Kasumi-1 (cell line): ENCODE results near the gene RNF14.
A peak's percentile ranks its signal among the peaks of the same experiment; 100 is the strongest.

Experiments used
- DNase-seq, 2 experiments: peaks; one replicate each; lab custom pipeline; 2025; lab: John Stamatoyannopoulos, UW

RNF14 gene

DNA sequence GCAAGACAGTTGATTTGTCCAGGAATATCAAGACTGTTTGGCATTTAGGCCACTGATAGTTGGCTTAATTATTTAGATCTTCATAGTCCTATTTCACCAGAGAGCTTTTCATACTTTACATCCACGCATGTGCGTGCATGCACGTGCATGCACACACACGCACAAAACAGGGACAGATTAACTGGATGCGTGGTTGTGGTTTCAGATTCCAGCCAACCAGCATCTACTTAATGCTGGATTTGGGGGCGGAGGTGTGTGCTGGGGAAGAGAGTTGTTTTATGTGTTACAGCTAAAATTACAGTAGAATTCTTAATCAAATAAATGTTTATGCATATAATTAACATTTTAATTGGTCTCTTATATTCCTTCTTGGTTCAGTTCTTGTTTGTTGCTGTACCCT is 7.3 kb downstream of the RNF14 start:
- no peak for DNase-seq

GRCh38 chr5:141978389-141978788 is 9.5 kb downstream of the RNF14 start:
- DNase-seq = no peak

- DNase-seq = no peak
Observed at GRCh38 chr5:141982626-141983025, 13.7 kb downstream of the RNF14 start.

- DNase-seq = no peak
Observed at GRCh38 chr5:141986072-141986471, 17.2 kb downstream of the RNF14 start.

GRCh38 chr5:141989720-141990119 is 20.8 kb downstream of the RNF14 start:
- no peak for DNase-seq

GRCh38 chr5:141992349-141992963 is 23.6 kb downstream of the RNF14 start:
- DNase-seq = peak; percentile 61 to 74

DNA sequence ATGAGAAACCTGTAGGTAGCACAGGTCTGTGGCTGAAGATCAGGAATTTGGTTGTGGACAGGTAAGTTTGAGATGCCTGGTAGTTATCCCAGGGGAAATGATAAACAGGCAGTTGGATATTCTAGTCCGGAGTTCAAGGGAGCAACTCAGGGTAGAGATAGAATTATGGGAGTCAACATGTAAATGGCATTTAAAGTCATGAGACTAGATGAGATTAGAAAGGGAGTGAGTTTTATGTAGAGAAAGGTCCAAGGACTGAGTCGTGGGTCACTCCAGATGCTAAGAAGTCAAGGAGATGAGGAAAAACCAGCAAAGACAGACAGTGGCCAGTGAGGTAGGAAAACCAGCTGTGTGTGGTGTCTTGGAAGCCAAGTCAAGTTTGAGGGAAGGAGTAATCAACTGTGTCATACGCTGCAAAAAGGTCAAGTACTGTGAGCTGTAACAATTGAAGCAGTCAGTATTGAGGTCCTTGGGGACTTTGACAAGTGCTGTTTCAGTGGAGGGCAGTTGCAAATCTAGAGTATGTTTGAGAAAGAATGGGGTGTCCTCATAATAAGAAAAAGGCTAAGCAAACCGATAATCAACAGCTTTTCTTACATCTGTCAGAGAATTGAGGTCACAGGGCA is 25.7 kb downstream of the RNF14 start:
- DNase-seq = no peak

DNA sequence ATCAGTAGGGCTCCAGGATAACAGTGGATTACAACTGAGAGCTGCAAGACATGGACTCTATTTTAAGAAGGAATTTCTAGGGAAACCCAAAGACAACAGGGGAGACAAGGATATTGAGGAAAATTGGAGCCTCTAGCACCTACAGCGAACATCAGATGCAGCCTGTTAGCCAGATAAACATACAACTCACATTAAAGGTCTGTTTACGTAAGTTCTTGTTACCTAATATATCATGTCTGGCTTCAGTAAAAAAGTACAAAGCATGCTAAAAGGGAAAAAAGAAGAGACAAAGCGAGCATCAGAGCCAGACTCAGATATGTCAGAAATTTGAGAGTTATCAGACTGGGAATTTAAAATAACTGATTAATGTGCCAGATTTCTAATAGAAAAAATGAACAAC is 26.8 kb downstream of the RNF14 start:
- DNase-seq = no peak

- no peak for DNase-seq
Observed at GRCh38 chr5:141997358-141997960, 28.6 kb downstream of the RNF14 start.

DNA sequence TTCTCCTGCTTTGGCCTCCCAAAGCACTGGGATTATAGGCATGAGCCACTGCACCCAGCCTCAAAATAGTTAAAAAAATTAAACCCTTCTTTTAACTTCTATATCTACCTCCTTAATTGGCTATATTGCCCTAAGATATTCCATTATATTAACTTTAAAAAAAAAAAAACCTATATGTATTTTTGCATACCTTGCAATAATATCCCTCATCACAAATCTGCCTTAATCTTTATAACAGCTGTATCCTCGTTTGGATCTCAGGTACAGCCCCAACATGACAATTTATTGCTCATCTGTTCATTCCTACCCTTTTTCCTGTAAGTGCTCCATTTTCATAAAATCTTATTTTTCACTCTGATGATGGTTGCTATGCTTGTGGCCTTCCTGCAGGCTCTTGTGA is 31.3 kb downstream of the RNF14 start:
- DNase-seq = no peak

- peak; percentile 15 to 20 for DNase-seq
Observed at GRCh38 chr5:142000704-142001484, 32.0 kb downstream of the RNF14 start.

DNA sequence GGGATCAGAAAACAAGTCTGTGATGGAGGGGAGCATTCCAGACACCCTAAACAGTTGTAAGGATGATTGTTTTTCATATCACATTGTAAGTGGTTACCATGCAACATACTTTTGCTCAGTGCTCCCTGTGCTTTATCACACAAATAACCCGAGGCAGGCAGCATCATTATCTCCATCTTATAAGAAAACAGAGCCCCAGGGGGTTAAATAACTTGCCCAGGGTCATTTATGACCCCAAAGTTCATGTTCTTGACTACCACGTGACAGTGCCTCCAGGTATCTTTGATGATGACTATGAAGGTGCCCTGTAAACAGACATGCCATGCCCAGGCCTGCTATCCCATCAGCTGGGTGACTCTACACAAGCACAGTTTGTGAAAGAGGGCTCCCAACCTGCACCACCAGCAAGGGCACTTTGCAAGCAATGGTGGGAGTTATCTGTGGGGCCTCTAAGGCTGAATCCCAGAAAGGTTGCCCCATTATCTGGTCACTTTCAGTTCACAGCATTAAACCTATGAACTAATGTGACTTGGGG is 34.4 kb downstream of the RNF14 start:
- no peak for DNase-seq

DNA sequence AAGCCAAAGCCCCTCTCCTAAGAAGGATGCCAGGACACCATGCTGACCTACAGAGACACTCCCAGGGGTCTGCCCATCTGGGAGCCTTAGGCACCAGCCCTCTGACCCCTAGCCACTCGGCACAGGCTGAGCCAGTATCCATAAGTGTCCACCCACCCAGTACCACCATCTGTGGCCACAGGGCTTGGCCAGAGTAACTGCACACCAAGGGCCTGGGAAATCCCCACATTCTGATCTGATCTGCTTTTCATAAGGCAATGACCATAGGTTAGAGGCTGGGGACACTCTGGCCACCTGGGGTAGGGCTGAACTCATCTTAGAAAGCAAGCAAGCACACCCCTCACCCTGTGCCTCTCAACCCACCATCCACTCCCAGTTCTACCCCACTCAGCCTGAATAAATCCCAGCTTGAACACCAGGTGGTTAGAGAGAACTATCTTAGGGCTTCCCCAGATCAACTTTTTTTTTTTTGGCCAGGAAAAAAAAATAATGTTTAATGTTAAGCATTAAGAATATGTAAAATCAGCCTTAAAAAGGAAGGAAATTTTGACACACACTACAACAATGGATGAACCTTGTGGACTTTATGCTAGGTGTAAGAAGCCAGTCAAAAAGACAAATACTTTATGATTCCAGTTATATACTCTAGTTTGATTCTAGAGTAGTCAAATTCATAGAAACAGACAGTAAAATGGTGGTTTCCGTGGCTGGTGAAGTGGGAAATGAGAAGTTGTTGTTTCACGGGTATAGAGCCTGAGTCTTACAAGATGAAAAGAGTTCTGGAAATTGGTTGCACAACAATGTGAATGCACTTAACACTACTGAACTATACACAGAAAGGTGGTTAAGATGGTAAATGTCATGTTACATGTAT is 37.7 kb downstream of the RNF14 start:
- DNase-seq = peak in 1 of 2 experiments; percentile 11

GRCh38 chr5:142007237-142007544 is 38.3 kb downstream of the RNF14 start:
- DNase-seq = no peak

DNA sequence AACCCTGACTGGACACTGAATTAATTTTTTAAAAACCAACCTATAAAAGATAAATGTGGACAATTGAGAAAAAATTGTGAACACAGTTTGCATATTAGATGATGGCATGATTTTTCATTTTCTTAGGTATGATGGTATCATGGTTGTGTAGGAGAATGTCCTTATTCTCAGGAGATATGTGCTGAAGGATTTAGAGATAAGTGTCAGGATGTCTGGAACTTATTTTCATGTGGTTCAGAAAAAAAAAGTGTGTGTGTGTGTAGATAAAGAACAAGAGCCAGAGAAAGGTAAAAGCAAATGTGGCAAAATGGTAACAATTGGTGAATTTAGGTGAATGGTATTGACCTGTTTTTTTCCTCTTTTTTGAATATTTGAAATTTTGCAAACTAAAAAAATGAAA is 39.9 kb downstream of the RNF14 start:
- no peak for DNase-seq

- DNase-seq = no peak
Observed at GRCh38 chr5:142009886-142010285, 41.0 kb downstream of the RNF14 start.

GRCh38 chr5:142011572-142012185 is 42.8 kb downstream of the RNF14 start:
- DNase-seq = no peak

DNA sequence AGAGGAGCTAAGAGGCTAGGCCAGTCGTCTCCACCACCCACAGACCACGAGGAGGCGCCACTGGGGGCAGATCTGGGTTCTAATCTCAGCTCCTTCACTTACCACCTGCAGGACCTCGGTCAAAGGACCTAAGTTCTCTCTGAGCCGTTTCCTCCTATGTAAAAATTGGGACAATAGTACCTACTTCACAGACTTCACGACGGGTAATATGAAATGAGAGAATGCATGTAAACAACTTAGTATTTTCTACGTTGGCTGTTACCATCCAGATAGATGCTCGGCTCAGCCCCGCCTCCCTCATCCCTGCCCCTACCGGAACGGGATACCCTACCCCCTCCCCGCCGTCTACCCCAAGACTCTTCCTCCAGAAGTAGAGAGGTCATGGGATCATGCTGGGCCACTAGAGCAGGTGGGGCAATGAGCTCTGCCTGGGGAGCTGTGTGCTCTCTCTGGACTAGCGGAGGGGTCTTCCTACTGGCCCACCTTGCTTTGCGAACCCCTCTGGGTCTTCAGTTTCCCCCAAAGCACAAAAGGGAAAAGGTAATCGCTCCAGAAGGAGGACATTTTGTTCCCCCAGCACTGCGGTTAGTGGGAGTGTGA is 43.4 kb downstream of the RNF14 start:
- peak; percentile 24 to 47 for DNase-seq

DNA sequence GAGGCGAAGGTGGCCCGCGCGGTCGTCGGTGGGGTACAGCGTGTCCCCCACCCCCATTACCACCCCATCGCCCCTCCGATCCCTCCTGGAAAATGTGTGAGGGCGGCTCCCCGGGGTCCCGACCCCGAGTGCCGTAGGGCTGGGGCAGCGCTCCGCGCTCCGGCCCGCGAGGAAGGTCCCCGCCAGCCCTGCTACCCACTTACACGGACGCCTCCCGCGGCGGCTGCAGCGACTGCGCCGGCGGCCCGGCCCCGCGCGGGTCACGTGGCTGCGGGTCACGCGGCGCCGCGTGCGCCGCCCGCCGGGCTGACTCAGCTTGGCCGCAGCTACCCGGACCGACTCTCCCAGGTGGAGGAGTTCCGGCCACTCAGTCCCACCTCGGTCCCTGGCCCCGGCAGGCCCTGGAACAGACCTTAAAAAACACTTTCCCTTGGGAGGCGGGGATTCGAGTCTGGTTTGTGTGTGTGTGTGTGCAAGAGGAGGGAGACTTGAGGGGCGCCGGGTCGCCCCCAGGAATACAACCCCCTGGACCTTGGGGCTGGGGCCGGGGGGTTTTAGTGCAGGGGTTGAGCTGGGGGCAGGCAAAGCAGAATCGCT is 44.0 kb downstream of the RNF14 start, which contains the start of gene GNPDA1:
GNPDA1 (minus strand) TSS at position 236 of the 597 bp plus-strand sequence. CDS start 992 bp downstream, outside the sequence.
- DNase-seq = peak; percentile 41 to 46
